GM18868 (cell line): Measurements from ENCODE around the gene ESYT2.
"Not testable (repeated sequence)": the region's sequence is repeated elsewhere in the genome, so short reads cannot be mapped to it uniquely, and the experiment has no call there.

Experiments used
- ATAC-seq: cut with Tn5 transposase; IDR thresholded peaks from one replicate; pipeline ENCODE4 v1.9.1; 2021; ENCODE audit warnings: mild to moderate bottlenecking, moderate library complexity; ENCODE audit not compliant: unreplicated experiment

The ESYT2 gene

DNA sequence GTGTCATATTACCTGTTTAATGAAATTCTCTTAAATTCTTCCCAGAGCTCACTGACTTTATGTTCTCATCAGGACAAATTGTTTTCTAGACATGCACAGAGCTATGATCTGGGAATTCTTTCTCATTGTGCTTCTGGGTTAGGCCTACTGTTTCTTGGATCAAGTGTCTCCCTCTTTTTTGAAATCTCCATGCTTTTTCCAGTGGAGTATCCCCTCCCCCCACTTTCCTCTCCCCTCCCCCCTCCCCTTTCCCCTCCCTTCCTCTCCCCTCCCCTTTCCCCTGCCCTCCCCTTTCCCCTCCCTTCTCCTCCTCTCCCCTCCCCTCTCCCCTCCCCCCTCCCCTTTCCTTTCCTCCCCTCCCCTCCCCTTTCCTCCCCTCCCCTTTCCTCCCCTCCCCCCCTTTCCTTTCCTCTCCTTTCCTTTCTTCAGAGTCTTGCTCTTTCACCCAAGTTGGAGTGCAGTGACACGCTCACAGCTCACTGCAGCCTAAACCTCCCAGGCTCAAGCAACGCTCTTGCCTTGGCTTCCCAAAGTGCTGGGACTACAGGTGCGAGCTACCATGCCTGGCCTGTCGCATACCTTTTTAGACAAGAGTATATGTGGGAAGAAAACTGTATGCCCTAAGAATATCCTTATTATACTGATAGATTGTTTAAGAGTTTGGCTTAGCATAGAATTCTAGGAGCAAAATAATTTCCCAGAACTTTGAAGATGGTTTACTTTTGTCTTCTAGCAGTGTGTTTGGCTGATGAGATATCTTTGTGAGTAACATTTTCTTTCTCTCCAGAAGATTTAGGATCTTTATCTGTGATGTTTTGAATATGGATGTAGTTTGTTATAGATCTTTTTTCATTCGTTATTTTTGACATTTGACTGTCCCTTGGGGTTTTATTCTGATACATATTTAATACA, 29.5 kb upstream of the ESYT2 start:
- ATAC-seq: no peak

DNA sequence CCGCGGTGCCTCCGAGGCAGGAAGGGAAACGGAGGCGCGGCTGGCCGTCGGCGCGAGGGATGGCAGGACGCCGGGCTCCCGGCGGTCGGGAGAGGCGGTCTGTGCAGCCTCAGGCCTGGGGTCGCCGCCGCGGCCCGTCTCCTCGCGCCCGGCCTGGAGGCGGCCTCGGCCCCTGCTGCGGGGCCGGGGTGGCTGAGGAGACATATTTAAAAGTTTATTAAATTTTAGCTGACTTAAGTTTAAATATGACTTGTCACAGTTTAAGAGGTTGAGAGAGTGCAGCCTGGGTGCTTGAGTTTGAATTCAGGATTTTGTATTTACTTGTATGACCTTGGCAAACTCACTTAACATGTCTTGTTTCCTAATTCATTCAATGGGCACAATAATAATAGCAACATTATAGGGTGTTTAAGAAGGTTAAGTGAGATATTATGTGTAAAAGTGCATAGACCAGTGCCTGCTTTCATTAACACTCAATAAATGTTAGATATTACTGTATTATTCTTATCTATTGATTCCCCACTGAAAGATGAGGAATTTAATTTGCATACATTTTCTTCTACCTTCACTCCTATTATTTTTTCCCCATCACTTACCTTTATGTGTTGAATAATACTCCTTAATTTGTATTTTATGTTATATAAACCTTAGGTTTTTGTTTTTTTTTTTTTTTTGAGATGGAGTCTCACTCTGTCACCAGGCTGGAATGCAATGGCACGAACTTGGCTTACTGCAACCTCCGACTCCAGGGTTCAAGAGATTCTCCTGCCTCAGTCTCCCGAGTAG, 27.8 kb upstream of the ESYT2 start:
- ATAC-seq: peak; percentile 23

DNA sequence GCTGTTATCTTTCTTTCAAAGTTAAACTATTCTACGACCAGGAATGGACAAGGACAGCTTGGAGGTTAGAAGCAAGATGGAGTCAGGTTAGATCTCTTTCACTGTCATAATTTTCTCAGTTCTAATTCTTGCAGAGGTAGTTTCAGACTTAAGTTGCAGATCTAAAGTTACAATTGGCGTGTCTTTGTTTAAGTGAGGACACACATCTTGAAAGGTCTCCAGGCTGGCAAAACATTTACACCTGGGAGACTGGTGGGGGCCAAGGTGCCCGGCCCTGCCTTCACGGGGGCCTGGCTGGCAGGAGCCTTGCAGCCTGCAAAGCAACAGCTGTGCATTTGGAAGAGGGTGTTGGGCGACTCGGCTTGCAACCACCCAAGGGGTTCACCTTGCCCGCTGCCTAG, 25.4 kb upstream of the ESYT2 start:
- no peak for ATAC-seq

DNA sequence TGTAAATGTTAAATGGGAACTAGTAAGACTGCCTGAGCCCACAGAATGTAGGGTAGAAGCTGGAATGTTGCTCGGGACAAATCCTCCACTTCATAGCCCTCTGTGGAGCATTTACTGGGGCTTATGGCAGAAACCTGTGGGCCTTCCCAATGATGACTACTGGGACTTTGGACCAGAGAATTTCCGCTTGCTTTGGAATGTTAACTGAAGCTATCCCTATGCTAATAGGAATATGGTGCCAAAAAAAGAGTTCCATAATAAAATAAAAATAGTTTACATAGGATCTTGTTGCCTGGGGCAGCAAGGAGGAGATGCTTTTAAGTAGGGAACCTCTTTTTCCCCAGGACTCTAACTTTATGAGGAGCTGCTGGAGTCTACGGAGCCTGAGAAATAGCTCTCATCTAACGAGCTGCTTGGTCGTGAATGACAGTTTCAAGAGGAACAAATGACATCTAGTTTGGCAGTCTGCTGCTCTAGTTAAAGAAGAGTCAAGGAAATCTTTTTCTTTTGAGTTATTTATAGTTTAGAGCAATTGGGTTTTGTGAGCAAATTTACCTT, 21.3 kb upstream of the ESYT2 start:
- ATAC-seq: no peak

DNA sequence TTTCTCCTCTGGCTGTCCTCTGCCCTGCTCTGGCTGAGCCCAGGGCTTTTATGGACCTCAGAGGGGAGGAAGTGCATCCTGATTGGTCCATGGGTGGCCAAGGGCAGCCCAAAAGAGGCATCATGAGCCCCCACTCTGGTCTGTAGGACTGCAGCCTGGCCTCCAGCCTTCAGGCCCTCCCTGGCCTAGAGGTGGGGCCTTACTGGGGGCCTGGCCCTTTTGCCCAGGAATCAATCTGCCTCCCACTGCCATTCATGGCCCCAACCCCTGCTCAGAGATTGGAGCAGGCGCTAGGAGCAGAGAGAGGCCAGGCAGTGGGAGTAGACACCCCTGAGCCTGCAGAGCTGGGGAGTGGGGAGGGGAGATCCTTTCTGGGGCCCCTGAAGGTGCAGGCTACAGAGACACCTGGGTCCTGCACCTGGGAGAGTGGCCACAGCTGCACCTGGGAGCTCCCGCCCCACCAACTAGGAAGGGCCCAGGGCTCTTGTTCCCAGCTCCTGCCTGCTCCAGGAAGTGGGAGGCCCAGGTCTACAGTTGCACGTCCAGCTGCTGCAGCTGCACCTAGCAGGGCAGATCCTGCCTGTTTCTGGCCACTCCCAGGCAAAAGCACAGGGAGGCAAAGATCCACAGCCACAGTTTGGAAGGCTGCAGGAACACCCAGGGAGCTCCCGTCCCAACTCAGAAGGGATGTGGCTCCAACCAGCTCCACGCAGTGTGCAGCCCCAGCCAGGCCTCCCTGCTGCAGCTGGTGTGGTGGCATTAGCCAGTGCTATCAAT, 20.6 kb upstream of the ESYT2 start:
- no peak for ATAC-seq

DNA sequence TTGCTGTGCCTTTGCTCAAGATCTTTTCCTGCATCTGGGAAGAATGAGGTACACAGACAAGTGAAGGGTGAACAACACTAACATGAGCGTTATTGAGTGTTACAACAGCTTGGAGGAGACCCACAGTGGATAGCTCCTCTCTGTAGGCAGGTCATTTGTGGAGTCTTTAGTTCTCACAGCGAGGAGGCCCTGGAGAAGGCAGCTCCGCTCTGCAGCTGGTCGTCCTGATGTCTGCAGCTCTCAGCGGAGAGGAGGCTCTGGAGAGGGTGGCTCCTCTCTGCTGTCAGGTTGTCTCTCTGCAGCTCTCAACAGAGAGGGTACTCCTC, 20.1 kb upstream of the ESYT2 start:
- ATAC-seq: no peak

DNA sequence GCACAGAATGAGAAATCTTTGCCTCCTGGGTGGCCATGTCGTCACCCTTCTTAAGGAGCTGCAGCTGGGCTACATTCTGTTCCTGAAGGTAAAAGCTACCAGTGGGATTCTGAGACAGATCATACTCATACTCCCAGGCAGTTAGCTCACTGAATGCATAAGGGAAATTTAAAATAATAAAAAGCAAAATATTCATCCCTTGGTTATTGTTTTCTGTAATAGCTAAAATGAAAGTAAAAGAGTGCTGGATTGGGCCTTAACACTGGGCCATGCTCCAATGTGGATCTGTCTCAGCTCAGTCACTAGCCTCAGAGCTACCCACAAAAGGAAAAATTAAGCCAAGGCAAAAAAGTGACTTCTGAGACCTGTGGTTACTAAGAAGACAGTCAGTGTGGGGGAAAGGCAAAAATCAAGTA, 18.1 kb upstream of the ESYT2 start:
- no peak for ATAC-seq

DNA sequence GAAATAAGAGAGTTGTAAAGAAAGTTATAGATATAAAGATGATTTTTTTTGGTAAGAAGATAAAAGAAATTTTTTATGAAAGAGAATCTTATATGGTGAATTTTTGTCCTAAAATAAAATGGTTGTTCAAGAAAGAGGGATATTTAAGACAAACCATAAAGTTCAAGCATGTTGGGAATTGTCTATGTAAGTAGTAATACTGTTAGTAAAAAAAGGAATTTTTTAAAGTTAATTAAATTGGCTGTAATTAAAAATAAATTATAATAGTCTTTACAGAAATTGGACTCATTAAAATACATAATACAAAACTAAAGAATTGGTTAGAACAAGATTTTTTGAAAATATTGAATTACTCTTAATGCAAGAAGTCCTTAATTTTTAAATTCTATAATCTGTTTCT, 17.0 kb upstream of the ESYT2 start:
- no peak for ATAC-seq

DNA sequence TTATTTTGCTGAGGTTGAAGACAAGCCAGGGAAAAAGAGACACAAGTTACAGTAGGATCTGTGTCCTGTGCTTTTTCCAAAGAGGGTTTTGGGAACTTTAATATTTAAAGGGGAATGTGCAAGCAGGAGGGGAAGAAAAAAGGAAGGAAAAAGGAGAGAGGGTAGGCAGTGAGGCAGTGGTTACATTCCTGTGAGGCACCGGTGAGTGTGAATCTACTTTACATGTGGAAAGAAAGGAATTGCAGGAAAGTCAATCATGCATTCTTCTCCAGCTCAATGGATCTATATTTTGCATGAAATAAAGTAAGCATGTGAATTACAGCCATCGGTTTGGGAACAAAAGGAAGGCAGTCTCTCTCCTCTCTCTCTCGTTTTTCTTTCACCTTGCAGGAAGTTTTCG, 14.5 kb upstream of the ESYT2 start:
- ATAC-seq: no peak

DNA sequence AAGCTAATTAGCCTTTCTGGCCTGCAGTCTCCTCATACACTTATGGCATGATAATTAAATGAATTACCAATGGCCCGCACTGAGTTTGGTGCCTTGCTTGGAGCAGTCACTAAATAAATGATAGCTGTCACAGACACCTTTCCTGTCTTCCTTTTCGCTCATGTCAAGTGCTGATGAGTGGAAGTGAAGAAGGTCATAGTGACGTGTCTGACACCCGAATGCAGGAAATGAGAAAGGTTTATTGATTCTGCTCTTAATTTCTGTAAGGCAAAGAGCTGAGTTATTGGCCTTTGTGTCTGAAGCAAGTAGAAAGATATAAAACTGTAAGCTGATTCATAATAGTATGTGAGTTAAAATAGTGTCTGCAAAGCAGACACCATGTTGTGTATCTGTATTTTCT, 13.2 kb upstream of the ESYT2 start:
- ATAC-seq: no peak

DNA sequence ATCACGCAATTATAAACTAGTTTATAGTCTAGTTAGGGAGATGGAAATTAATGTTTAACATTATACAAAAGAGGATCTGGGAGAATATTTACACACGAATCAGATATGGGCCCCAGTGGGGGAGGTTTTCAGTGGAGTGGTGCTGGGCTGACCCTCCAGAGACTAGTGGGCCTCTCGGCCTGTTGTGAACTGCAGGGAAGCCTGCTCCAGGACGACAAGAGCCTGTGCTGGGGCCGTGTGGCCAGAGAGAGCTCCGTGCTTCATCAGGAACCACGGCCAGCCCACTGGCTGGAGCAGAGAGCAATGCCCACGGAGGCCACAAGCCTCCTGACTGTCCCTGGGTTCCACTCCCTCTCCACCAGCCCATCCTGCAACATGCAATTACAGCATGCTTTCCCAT, 11.3 kb upstream of the ESYT2 start:
- ATAC-seq: no peak

DNA sequence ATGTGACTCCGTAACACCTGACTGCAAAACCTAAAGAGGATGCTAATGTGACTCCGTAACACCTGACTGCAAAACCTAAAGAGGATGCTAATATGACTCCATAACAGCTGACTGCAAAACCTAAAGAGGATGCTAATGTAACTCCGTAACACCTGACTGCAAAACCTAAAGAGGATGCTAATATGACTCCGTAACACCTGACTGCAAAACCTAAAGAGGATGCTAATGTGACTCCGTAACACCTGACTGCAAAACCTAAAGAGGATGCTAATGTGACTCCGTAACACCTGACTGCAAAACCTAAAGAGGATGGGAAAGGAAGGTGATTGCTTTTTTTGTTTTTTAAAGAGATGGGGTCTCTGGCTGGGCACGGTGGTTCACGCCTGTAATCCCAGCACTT, 9.9 kb upstream of the ESYT2 start:
- not testable (repeated sequence) for ATAC-seq

DNA sequence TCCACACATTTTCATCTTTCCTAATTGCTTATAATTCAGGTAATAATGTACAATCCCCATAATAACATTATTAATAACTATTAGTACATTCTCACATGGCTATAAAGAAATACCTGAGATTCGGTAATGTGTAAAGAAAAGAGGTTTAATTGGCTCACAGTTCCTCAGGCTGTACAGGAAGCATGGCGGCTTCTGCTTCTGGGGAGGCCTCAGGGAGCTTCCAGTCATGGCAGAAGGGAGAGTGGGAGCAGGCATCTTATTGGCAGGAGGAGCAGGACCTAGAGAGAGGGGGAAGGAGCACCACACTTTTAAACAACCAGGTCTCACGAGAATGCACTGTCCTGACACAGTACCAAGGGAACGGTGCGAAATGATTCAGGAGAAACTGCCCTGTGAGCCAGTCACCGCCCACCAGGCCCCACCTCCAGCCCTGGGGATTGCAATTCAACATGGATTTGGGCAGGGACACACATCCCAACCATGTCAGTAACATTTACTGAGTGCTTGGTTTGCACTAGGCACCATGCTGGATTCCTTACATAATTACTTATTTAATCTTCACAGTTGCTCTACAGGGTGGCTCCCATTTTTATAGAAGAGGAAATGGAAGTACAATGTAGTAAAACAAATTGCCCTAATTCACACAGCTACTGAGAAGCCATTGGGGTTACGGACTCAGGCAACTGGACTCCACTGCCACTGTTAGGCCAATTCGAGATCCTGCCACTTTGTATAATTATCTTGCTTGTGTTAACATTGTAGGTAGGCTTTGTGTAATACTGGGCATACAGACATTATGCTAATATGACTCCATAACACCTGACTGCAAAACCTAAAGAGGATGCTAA, 8.7 kb upstream of the ESYT2 start:
- no peak for ATAC-seq

DNA sequence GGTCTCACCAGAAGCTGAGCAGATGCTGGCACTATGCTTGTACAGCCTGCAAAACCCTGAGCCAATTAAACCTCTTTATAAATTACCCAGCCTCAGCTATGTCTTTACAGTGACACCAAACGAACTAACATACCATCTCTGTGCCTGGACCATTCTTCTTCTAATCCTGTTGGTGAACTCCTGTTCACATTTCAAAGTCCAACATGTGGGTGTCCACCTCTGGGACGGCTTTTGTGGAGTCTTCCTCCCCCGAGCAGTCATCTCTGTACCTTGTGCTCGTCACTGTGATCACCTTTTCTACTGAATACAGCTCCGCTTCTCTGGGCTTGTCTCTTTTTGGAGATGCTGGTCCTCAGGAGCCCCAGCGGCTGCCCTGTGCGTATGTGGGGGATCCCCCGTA, 7.4 kb upstream of the ESYT2 start:
- no peak for ATAC-seq

DNA sequence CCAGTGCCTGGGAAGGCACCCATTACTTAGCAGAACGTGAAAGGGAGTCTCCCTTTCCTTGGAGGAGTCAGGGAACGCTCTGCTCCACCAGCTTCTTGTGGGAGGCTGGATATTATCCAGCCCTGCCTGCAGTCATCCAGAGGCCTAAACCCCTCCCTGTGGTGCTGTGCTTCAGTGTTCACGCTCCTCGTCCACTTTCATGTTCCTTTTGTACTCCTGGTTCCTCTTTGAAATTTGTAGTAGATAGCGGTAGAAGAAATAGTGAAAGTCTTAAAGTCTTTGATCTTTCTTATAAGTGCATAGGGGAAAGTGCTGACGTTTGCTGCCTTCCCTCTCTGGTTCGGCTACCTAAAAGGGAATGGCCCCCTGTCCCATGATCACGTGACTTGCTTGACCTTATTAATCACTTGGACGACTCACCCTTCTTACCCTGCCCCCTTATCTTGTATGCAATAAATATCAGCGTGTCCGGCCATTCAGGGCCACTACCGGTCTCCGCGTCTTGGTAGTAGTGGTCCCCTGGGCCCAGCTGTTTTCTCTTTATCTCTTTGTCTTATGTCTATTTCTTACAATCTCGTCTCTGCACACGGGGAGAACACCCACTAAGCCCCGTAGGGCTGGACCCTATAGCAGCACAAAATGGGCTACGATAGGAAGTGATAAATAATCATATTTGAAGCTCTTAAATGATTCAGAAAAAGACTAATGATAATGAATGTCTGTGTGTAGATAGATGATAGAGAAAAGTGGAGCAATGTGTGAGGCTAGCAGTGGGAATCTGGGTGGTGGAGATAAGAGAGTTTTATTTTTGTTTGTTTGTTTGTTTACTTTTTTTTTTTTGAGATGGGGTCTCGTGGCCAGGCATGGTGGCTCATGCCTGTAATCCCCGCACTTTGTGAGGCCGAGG, 5.8 kb upstream of the ESYT2 start:
- no peak for ATAC-seq

DNA sequence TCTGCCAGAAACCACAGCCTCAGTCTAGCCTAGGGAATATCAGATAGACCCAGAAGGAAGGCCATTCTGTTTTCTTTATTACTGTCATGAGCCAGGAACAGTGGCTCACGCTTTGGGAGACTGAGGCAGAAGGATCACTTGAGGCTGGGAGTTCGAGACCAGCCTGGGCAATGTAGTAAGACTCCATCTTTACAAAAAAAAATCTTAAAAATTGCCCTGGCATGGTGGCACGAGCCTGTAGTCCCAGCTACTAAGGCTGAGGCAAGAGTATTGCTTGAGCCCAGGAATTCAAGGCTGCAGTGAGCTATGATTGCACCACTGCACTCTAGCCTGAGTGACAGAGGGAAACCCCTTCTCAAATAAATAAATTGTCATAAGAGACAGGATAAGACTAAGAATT, 3.7 kb upstream of the ESYT2 start:
- no peak for ATAC-seq

DNA sequence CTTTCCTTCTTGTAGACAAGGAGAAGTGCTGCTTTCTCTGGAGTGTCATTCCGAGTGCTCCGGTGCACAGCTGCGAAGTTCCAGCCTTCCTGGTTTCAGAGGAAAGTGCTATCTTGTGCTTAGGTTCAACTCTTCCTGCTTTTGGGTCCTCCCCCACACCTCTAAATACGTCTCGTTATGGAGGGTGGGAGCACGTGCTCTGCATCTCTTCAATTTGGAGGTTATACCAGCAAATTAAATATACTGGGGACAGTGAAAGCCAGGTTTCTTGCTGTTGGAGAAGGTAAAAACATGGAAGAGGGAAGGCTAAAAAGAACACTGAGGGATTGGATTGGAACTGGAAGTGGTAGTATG, 2.4 kb upstream of the ESYT2 start:
- no peak for ATAC-seq

DNA sequence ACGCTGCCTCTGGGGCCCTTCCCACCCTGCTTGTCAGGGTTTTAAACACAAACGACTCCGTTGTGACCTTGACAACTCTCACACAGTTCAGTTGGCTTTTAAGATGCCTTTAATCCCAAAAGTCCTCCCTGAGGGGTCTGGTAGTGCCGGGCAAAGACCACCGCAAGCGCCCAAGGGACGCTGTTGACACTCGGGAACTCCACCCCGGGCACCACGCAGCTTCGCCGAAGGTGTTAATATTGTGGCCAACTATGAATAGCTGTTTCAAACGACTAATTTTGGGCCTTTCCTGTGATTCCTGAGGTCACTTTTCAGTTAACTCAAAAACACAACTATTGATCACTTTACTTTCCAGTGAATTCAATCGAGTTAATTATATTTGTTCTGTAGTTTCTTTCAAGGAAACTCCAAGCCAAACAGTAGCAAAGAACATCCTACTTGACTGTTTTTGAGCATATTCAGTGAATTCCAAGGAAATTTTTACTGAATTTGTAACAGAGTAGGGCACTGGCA, 958 bp upstream of the ESYT2 start:
- ATAC-seq: no peak

DNA sequence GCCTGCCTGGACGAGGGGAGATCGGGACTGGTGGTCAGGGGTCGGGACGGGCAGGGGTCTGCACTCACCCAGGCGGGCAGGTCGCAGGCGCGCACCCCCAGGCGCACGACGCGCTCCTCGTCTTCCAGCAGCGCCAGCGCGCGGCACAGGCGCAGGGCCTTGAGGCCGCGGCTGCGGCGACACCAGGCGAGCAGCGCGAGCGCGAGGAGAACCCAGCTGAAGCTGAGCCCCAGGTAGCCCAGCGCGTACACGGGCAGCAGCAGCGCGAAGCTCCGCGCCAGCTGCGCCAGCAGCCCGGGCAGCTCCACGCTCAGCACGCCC, 328 bp downstream of the ESYT2 start:
- peak; percentile 52 for ATAC-seq
